GM18870 (cell line): ENCODE data around the gene ARL10.
"Not testable (repeated sequence)": the region's sequence is repeated elsewhere in the genome, so short reads cannot be mapped to it uniquely, and the experiment has no call there.

Experiments used
- ATAC-seq: cut with Tn5 transposase; IDR thresholded peaks from one replicate; pipeline ENCODE4 v1.9.1; 2021; ENCODE audit warnings: moderate library complexity; ENCODE audit not compliant: unreplicated experiment

Gene ARL10

GRCh38 chr5:176388444-176389134 lies 23.3 kb downstream of the ARL10 start, which contains the start of the genes HIGD2A and NOP16:
TSS of gene HIGD2A (plus strand) at chr5:176388751. CDS start at chr5:176388820, 69 bp downstream.
TSS of gene NOP16 (minus strand) at chr5:176388598. CDS start at chr5:176388539, 59 bp downstream.
- peak; percentile 83 for ATAC-seq

- peak; percentile 14 for ATAC-seq
These were observed 24.1 kb downstream of the ARL10 start for GRCh38 chr5:176389135-176390123.

GRCh38 chr5:176391479-176391878 lies 26.2 kb downstream of the ARL10 start:
- ATAC-seq = no peak

GRCh38 chr5:176391999-176392398 lies 26.7 kb downstream of the ARL10 start:
- ATAC-seq = no peak

GRCh38 chr5:176392526-176392925 lies 27.2 kb downstream of the ARL10 start:
- ATAC-seq = no peak

GRCh38 chr5:176394096-176394495 lies 28.8 kb downstream of the ARL10 start:
- no peak for ATAC-seq

GRCh38 chr5:176394881-176395675 lies 29.8 kb downstream of the ARL10 start:
- no peak for ATAC-seq

GRCh38 chr5:176396330-176396729 lies 31.0 kb downstream of the ARL10 start:
- ATAC-seq = no peak

- ATAC-seq = no peak
These were observed 32.6 kb downstream of the ARL10 start for GRCh38 chr5:176397736-176398420.

GRCh38 chr5:176400382-176401156 lies 35.3 kb downstream of the ARL10 start:
- no peak for ATAC-seq

- no peak for ATAC-seq
These were observed 36.3 kb downstream of the ARL10 start for GRCh38 chr5:176401281-176402205.

- ATAC-seq = no peak
These were observed 40.6 kb downstream of the ARL10 start for GRCh38 chr5:176405656-176406435.

- no peak for ATAC-seq
These were observed 41.3 kb downstream of the ARL10 start for GRCh38 chr5:176406436-176407052.

- ATAC-seq = no peak
These were observed 42.4 kb downstream of the ARL10 start for GRCh38 chr5:176407456-176408251.

GRCh38 chr5:176408252-176408573 lies 42.9 kb downstream of the ARL10 start:
- not testable (repeated sequence) for ATAC-seq

- ATAC-seq = no peak
These were observed 43.3 kb downstream of the ARL10 start for GRCh38 chr5:176408590-176408989.

GRCh38 chr5:176409765-176410164 lies 44.5 kb downstream of the ARL10 start:
- no peak for ATAC-seq
